CD14-positive monocyte (primary cell): Measurements from ENCODE around the gene COL20A1. TPM values are rescaled to one million over a fixed set of nuclear protein-coding genes. Genes with fewer than 3 reads are reported as not detected.

Experiments
- DNase-seq, 3 donors: peaks; one replicate each; pipeline ENCODE4 v3.0.0-alpha.2; 2011 to 2022
- H2AFZ ChIP-seq: 2 replicates; pipeline ENCODE4 v1.6.0; 2012; ENCODE audit warnings: mild to moderate bottlenecking, low read depth, low read length, inconsistent platforms; ENCODE audit not compliant: insufficient read depth, poor library complexity, severe bottlenecking
- H3K27ac ChIP-seq, 2 donors: 1 replicate in 1 of 2; 2 replicates in 1 of 2; pipeline ENCODE4 v1.5.1; 2012 to 2013; ENCODE audit warnings: low read length in 2 of 2, control low read depth in 1 of 2, inconsistent platforms in 1 of 2, low read depth in 1 of 2, mild to moderate bottlenecking in 1 of 2
- H3K27me3 ChIP-seq, 2 donors: one replicate each; pipeline versions ENCODE4 v1.6.0 to v1.6.1; 2011 to 2013; ENCODE audit warnings: low read length in 2 of 2; ENCODE audit not compliant: control insufficient read depth in 2 of 2, insufficient read depth in 2 of 2
- H3K36me3 ChIP-seq, 2 donors: replicated peaks in 1 of 2; 1 replicate in 1 of 2; 2 replicates in 1 of 2; pipeline versions ENCODE4 v1.5.1 to v1.6.1; 2012 to 2013; ENCODE audit warnings: low read length in 2 of 2, control low read depth in 1 of 2, inconsistent platforms in 1 of 2, mild to moderate bottlenecking in 1 of 2; ENCODE audit not compliant: insufficient read depth in 2 of 2, control insufficient read depth in 1 of 2
- H3K4me1 ChIP-seq, 2 donors: 1 replicate in 1 of 2; 2 replicates in 1 of 2; pipeline versions ENCODE4 v1.5.1 to v1.6.1; 2012 to 2013; ENCODE audit warnings: low read length in 2 of 2, control low read depth in 1 of 2, inconsistent platforms in 1 of 2, mild to moderate bottlenecking in 1 of 2, moderate library complexity in 1 of 2; ENCODE audit not compliant: insufficient read depth in 2 of 2, control insufficient read depth in 1 of 2
- H3K4me2 ChIP-seq: replicated peaks from 2 replicates; pipeline ENCODE3; 2012; ENCODE audit warnings: low read length, moderate library complexity, mild to moderate bottlenecking; ENCODE audit not compliant: poor library complexity, severe bottlenecking; ENCODE audit errors: extremely low read depth
- H3K4me3 ChIP-seq, 3 experiments: fragments of 200-600 bp in 1 of 3; sonication (generic) in 1 of 3; replicated peaks in 1 of 3; 1 replicate in 2 of 3; 2 replicates in 1 of 3; pipeline ENCODE4 v1.5.1; 2011 to 2013; ENCODE audit warnings: low read length in 3 of 3, mild to moderate bottlenecking in 3 of 3, control low read depth in 2 of 3, low read depth in 2 of 3, inconsistent platforms in 1 of 3, moderate library complexity in 1 of 3
- H3K79me2 ChIP-seq: 2 replicates; pipeline ENCODE4 v1.6.0; 2012; ENCODE audit warnings: mild to moderate bottlenecking, control low read depth, inconsistent platforms, low read length, moderate library complexity; ENCODE audit not compliant: insufficient read depth
- H3K9ac ChIP-seq: 2 replicates; pipeline ENCODE4 v1.6.0; 2017; ENCODE audit warnings: low read length, mild to moderate bottlenecking; ENCODE audit not compliant: insufficient read depth, poor library complexity, severe bottlenecking
- H3K9me3 ChIP-seq, 2 donors: replicated peaks in 1 of 2; 1 replicate in 1 of 2; 2 replicates in 1 of 2; pipeline versions ENCODE4 v1.5.1 to v1.6.1; 2012 to 2013; ENCODE audit warnings: low read length in 2 of 2, control low read depth in 1 of 2; ENCODE audit not compliant: control insufficient read depth in 1 of 2, insufficient read depth in 1 of 2
- H4K20me1 ChIP-seq: 2 replicates; pipeline ENCODE4 v1.6.0; 2012; ENCODE audit warnings: mild to moderate bottlenecking, low read length, control low read depth, moderate library complexity; ENCODE audit not compliant: insufficient read depth
- H3K27ac Mint-ChIP-seq, 7 donors: one replicate each; pipeline ENCODE4 v1.8.0; 2020; ENCODE audit warnings: mild to moderate bottlenecking in 7 of 7, mixed read lengths in 7 of 7, moderate library complexity in 6 of 7, inconsistent platforms in 2 of 7
- H3K27me3 Mint-ChIP-seq, 3 donors: one replicate each; pipeline ENCODE4 v1.8.0; 2021 to 2022; ENCODE audit warnings: low read depth in 3 of 3, mild to moderate bottlenecking in 3 of 3, mixed read lengths in 3 of 3, moderate library complexity in 3 of 3, inconsistent platforms in 1 of 3
- H3K36me3 Mint-ChIP-seq, 2 donors: one replicate each; pipeline ENCODE4 v1.8.0; 2020; ENCODE audit warnings: mixed read lengths in 2 of 2, inconsistent platforms in 1 of 2, mild to moderate bottlenecking in 1 of 2
- H3K4me1 Mint-ChIP-seq: one replicate; pipeline ENCODE4 v1.8.0; 2020; ENCODE audit warnings: mild to moderate bottlenecking, mixed read lengths
- H3K4me3 Mint-ChIP-seq, 2 donors: one replicate each; pipeline ENCODE4 v1.8.0; 2020; ENCODE audit warnings: mild to moderate bottlenecking in 2 of 2, mixed read lengths in 2 of 2, moderate library complexity in 1 of 2
- H3K9me3 Mint-ChIP-seq, 7 donors: one replicate each; pipeline ENCODE4 v1.8.0; 2020 to 2022; ENCODE audit warnings: mixed read lengths in 7 of 7, mild to moderate bottlenecking in 6 of 7, moderate library complexity in 6 of 7, inconsistent platforms in 2 of 7
- CTCF ChIP-seq: fragments of 200-600 bp; IDR thresholded peaks from one replicate; pipeline ENCODE4 v1.8.0; 2022; ENCODE audit warnings: antibody characterized with exemption, mild to moderate bottlenecking
- WGBS: methylation state at CpG from one replicate; pipeline ENCODE4 v1.1.5; 2013; ENCODE audit warnings: missing lambda C conversion rate; ENCODE audit not compliant: insufficient coverage; 5-methylcytosine and 5-hydroxymethylcytosine counted together
- intact Hi-C, 2 donors: fragments of 100-400 bp; cut with micrococcal nuclease; formaldehyde crosslinking; loops; one replicate each; pipeline versions ENCODE4 v1.15.0 to v1.15.1; 2023
- polyA plus RNA-seq, 3 donors: library from polyadenylated mRNA; depleted of rRNA in 1 of 3; unstranded in 2 of 3; stranded (reverse) in 1 of 3; fragments of 300-500 nt in 2 of 3; fragments of >200 nt in 1 of 3; fragmentation: Illumina TruSeq in 2 of 3; gene quantifications; 1 replicate in 2 of 3; 2 replicates in 1 of 3; pipeline ENCODE4 v1.2.3, GENCODE V29; 2012 to 2021

Gene COL20A1
- polyA plus RNA-seq, 3 donors = not detected

- Mint-ChIP-seq H3K4me3 (no peak overlapping the region), H3K9me3 (peaks cover 0 to 2% (median 0%) of the 10 kb centered on the region in 7 donors), H3K27me3 (peaks cover 8 to 27% (median 16%) of the 10 kb centered on the region in 3 donors), H3K27ac (no peak overlapping the region), H3K4me1 (peaks cover 7% of the 10 kb centered on the region), H3K36me3 (no peaks in the 10 kb centered on the region)
- intact Hi-C loops = no loop called here
- Histone ChIP-seq H3K9me3 (no peaks in the 10 kb centered on the region), H3K79me2 (peaks cover 7% of the 10 kb centered on the region), H4K20me1 (no peaks in the 10 kb centered on the region), H3K9ac (no peak overlapping the region), H3K27me3 (peaks cover 0 to 3% of the 10 kb centered on the region in 2 donors), H3K36me3 (no peaks in the 10 kb centered on the region), H3K4me1 (peaks cover 7 to 8% of the 10 kb centered on the region in 2 donors), H3K27ac (no peak overlapping the region), H2AFZ (no peak overlapping the region), H3K4me3 (no peak overlapping the region), H3K4me2 (no peak overlapping the region)
- TF ChIP-seq CTCF = no peak
- DNase-seq = no peak
- WGBS = 79% methylated on average over 5 of the region's 7 CpGs
These were observed 24.7 kb upstream of the COL20A1 start for GRCh38 chr20:63268256-63268655.

GRCh38 chr20:63268671-63269439 is 24.1 kb upstream of the COL20A1 start:
- H3K9me3 ChIP-seq = no peaks in the 10 kb centered on the region
- peaks cover 0 to 2% (median 0%) of the 10 kb centered on the region in 7 donors for H3K9me3 Mint-ChIP-seq
- intact Hi-C loops = no loop called here
- no peak overlapping the region for H3K4me2 ChIP-seq
- TF ChIP-seq CTCF = no peak
- peaks cover 13% of the 10 kb centered on the region for H3K79me2 ChIP-seq
- no peak overlapping the region for H3K27ac Mint-ChIP-seq
- no peak overlapping the region for H3K27ac ChIP-seq
- H3K36me3 Mint-ChIP-seq = no peaks in the 10 kb centered on the region
- H3K27me3 Mint-ChIP-seq = peaks cover 3 to 27% (median 14%) of the 10 kb centered on the region in 3 donors
- DNase-seq = no peak
- H4K20me1 ChIP-seq = peaks cover 5% of the 10 kb centered on the region
- H3K9ac ChIP-seq = no peak overlapping the region
- peaks cover 0 to 3% of the 10 kb centered on the region in 2 donors for H3K27me3 ChIP-seq
- H3K4me3 Mint-ChIP-seq = no peak overlapping the region
- WGBS = 65% methylated on average over 16 of the region's 18 CpGs
- no peaks in the 10 kb centered on the region for H3K36me3 ChIP-seq
- H3K4me1 Mint-ChIP-seq = peaks cover 13% of the 10 kb centered on the region
- no peak overlapping the region for H2AFZ ChIP-seq
- peaks cover 13 to 14% of the 10 kb centered on the region in 2 donors for H3K4me1 ChIP-seq
- no peak overlapping the region for H3K4me3 ChIP-seq
